Measurements from ENCODE around the gene HEATR5B.

HEATR5B gene

DNA sequence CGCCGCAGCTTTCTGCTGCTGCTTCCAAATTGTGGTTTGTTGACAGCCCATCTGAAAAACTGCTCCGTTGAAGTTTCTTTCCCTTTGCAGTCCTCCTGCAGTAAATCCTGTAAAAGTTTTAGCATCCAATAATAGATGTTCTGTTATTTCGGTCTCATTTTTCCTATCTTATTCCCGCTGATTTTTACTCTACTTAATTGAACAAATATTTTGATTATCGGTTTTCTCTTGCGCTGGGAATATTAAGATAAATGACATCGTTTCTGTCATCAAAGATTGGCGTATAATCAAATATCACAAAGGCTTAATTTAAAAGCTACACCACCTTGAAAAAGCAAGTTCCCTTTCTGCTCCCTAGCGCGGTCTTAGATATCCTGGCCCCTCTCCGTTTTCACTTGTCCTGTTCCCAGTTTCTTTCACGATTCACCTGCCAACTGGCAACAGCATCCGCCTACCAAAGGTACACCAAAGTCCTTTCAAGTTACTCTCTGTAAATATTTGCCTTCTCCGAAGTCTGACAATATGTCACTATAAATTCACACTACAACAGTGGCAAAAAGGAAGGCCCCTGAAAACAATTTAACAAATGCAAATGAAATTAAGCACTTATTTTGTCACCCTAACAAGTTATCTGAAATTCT lies 116.8 kb downstream of the HEATR5B start:
- TF ChIP-seq, protein P1, sequence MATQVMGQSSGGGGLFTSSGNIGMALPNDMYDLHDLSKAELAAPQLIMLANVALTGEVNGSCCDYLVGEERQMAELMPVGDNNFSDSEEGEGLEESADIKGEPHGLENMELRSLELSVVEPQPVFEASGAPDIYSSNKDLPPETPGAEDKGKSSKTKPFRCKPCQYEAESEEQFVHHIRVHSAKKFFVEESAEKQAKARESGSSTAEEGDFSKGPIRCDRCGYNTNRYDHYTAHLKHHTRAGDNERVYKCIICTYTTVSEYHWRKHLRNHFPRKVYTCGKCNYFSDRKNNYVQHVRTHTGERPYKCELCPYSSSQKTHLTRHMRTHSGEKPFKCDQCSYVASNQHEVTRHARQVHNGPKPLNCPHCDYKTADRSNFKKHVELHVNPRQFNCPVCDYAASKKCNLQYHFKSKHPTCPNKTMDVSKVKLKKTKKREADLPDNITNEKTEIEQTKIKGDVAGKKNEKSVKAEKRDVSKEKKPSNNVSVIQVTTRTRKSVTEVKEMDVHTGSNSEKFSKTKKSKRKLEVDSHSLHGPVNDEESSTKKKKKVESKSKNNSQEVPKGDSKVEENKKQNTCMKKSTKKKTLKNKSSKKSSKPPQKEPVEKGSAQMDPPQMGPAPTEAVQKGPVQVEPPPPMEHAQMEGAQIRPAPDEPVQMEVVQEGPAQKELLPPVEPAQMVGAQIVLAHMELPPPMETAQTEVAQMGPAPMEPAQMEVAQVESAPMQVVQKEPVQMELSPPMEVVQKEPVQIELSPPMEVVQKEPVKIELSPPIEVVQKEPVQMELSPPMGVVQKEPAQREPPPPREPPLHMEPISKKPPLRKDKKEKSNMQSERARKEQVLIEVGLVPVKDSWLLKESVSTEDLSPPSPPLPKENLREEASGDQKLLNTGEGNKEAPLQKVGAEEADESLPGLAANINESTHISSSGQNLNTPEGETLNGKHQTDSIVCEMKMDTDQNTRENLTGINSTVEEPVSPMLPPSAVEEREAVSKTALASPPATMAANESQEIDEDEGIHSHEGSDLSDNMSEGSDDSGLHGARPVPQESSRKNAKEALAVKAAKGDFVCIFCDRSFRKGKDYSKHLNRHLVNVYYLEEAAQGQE (IDR thresholded peaks at IDR 0.05; ENCODE audit: insufficient replicate concordance, low read depth), result no peak
- TF ChIP-seq SPI1 (IDR thresholded peaks at IDR 0.05; ENCODE audit: borderline replicate concordance, low read depth) (no peak), POLR2AphosphoS5 (IDR thresholded peaks at IDR 0.05; ENCODE audit: low read depth) (no peak)
- peak overlapping the region; percentile 87 for H3K27ac ChIP-seq (replicated peaks)
- DNase-seq (ENCODE audit: low read depth in 1 of 2, low spot score in 1 of 2), result no peak
- no peaks in the 10 kb centered on the region for H3K27me3 ChIP-seq (ENCODE audit: insufficient read depth, poor library complexity, severe bottlenecking)
- peak overlapping the region; percentile 59 for H3K4me3 ChIP-seq (replicated peaks; ENCODE audit: insufficient read depth, low read length)

DNA sequence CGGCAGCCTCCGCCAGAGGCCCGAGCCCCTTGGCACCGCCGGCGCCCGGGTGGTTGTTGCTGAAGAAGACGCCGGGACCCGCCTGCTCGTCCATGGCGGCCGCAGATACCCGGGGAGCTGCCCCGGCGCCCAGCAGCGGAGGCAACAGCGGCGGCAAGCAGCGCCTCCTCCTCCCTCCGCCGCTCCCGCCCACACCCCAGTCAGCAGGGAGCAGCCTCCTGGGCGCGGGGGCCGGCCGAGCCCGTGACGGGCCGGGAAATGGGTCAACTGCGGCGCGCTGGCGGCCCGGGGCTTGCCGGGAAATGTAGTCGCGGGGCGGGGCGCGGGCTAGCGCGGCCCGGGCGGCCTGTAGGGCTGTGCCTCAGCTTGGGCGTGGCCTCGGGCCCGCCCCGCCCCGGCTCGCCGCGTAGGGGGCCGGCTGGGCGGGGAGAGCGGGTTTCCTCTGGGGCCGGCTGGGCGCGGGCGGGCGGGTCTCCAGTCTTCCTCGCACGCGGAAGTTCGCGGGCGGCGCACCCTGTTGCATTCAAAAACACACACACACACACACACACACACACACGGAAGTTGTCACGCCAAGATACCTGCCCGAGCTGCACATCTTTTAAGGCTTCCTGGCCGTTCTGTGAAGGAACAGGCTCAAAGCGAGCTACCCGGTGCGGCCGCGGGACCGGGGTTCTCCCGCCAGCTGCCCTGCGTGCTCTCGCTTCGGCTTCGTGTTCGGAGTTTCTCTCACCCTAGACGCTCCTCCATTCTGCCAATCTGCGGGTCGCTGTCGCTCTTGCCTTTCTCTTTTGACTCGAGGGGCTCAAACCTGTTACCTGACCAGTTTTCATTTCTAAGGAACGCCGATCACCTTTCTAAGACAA lies 117.6 kb downstream of the HEATR5B start, which contains the start of gene STRN:
TSS of gene STRN (minus strand) at position 167 of the 866 bp plus-strand sequence. CDS start at position 94, 73 bp downstream.
- TF ChIP-seq GABPA (IDR thresholded peaks at IDR 0.05; ENCODE audit: low read depth), result peak; percentile 69
- peak; percentile 79 for TF ChIP-seq POLR2AphosphoS5 (IDR thresholded peaks at IDR 0.05; ENCODE audit: low read depth)
- TF ChIP-seq, protein P1 (IDR thresholded peaks at IDR 0.05; ENCODE audit: insufficient replicate concordance, low read depth), result peak; percentile 66
- peak; percentile 6; the same call in 1 of the 2 replicates for TF ChIP-seq SPI1 (IDR thresholded peaks at IDR 0.05; ENCODE audit: borderline replicate concordance, low read depth)
- TF ChIP-seq, protein P2, sequence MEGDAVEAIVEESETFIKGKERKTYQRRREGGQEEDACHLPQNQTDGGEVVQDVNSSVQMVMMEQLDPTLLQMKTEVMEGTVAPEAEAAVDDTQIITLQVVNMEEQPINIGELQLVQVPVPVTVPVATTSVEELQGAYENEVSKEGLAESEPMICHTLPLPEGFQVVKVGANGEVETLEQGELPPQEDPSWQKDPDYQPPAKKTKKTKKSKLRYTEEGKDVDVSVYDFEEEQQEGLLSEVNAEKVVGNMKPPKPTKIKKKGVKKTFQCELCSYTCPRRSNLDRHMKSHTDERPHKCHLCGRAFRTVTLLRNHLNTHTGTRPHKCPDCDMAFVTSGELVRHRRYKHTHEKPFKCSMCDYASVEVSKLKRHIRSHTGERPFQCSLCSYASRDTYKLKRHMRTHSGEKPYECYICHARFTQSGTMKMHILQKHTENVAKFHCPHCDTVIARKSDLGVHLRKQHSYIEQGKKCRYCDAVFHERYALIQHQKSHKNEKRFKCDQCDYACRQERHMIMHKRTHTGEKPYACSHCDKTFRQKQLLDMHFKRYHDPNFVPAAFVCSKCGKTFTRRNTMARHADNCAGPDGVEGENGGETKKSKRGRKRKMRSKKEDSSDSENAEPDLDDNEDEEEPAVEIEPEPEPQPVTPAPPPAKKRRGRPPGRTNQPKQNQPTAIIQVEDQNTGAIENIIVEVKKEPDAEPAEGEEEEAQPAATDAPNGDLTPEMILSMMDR (IDR thresholded peaks at IDR 0.05; ENCODE audit: insufficient read depth, low read length), result no peak
- Histone ChIP-seq H3K27ac (replicated peaks) (peak within 1 kb of the TSS; percentile 87), H3K27me3 (ENCODE audit: insufficient read depth, poor library complexity, severe bottlenecking) (no peaks in the 10 kb centered on the region), H3K4me3 (replicated peaks; ENCODE audit: insufficient read depth, low read length) (peak within 1 kb of the TSS; percentile 67)
- DNase-seq (ENCODE audit: low read depth in 1 of 2, low spot score in 1 of 2), result peak; percentile 87 to 95

DNA sequence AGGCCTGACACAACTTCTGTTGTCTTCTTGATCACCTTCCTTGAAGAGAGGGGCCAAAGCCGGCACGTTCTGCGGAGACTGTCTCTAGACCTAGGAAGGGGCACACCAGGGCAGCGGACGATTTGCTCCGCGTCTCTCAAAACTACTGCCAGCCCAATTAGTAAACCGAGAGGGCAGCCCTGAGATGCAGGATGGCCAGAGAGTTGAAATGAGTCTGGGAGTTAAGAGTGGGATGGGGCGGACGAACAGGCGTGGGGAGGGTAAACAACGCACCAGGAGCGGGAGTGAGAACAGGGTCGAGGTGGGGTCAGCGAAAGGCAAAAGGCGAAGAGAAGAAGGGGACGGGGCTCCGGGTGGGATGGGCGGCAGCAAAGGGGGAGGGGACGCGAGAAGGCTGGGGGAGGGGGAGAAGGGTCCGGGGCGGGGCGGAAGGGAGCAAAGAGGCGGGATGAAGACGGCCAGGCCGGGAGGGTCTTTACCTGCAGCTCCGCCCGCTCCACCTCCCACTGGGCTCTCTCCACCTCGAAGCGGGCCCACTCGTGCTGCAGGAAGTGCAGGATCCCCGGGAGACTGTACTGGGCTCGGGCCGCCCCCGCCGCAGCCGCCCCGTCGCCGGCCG lies 118.3 kb downstream of the HEATR5B start:
- TF ChIP-seq SPI1 (IDR thresholded peaks at IDR 0.05; ENCODE audit: borderline replicate concordance, low read depth) (no peak), GABPA (IDR thresholded peaks at IDR 0.05; ENCODE audit: low read depth) (no peak), POLR2AphosphoS5 (IDR thresholded peaks at IDR 0.05; ENCODE audit: low read depth) (no peak)
- TF ChIP-seq, protein P2 (IDR thresholded peaks at IDR 0.05; ENCODE audit: insufficient read depth, low read length), result no peak
- TF ChIP-seq, protein P1 (IDR thresholded peaks at IDR 0.05; ENCODE audit: insufficient replicate concordance, low read depth), result no peak
- DNase-seq (ENCODE audit: low read depth in 1 of 2, low spot score in 1 of 2), result peak in 1 of 2 experiments; percentile 28
- Histone ChIP-seq H3K27me3 (ENCODE audit: insufficient read depth, poor library complexity, severe bottlenecking) (no peaks in the 10 kb centered on the region), H3K4me3 (replicated peaks; ENCODE audit: insufficient read depth, low read length) (peak overlapping the region; percentile 67), H3K27ac (replicated peaks) (peak overlapping the region; percentile 48)
